Coronary artery (tissue), 2 donors: Measurements from ENCODE around the gene S100A5.
A peak's percentile ranks its signal among the peaks of the same experiment; 100 is the strongest.
"Not testable (repeated sequence)": the region's sequence is repeated elsewhere in the genome, so short reads cannot be mapped to it uniquely, and the experiment has no call there.

Experiments used
- DNase-seq: peaks from one replicate; pipeline ENCODE4 v3.0.0-alpha.2; 2017; ENCODE audit warnings: low spot score
- H3K27ac ChIP-seq, 2 donors: fragments of 200-600 bp; sonication (generic); one replicate each; pipeline ENCODE4 v1.5.1; 2016 to 2019
- H3K4me3 ChIP-seq: fragments of 200-600 bp; sonication (generic); 2 replicates; pipeline ENCODE4 v1.5.1; 2016; ENCODE audit warnings: mild to moderate bottlenecking, moderate library complexity
- CTCF ChIP-seq: fragments of 200-600 bp; sonication (generic); IDR thresholded peaks from one replicate; pipeline ENCODE4 v1.5.1; 2019; ENCODE audit warnings: antibody characterized with exemption

The S100A5 gene

GRCh38 chr1:153527683-153528040 lies 13.1 kb downstream of the S100A5 start:
- H3K4me3 ChIP-seq, result no peak overlapping the region
- no peak overlapping the region for H3K27ac ChIP-seq
- no peak for TF ChIP-seq CTCF
- DNase-seq, result no peak

- Histone ChIP-seq H3K4me3 (no peak overlapping the region), H3K27ac (no peak overlapping the region)
- no peak for DNase-seq
- no peak for TF ChIP-seq CTCF
Measured at GRCh38 chr1:153527023-153527682, 13.6 kb downstream of the S100A5 start.

DNA sequence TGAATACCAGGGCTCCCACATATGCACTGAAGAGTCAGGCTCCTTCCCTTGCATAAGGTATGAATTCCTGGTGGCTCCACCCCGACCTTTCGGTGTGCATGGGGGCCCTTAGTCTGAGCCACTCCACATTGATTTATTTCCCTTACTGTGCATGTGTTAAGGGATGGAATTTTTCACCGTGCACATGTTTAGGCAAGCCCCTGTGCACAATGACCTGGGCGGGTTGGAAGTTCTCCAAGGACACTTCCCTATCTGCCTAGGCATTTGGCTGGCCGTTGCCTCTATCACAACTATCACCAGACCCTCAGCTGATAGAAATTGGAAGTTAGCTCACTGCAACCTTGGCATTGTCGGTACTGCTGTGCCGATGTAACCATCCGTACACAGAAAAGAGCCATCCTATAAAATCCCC lies 14.6 kb downstream of the S100A5 start:
- H3K27ac ChIP-seq, result no peak overlapping the region
- no peak for TF ChIP-seq CTCF
- no peak for DNase-seq
- no peak overlapping the region for H3K4me3 ChIP-seq

GRCh38 chr1:153525088-153525728 lies 15.5 kb downstream of the S100A5 start:
- H3K27ac ChIP-seq, result peak overlapping the region in 1 of 2 donors; percentile 36
- no peak for DNase-seq
- no peak overlapping the region for H3K4me3 ChIP-seq
- TF ChIP-seq CTCF, result no peak

GRCh38 chr1:153522353-153523048 lies 18.2 kb downstream of the S100A5 start:
- not testable (repeated sequence) for H3K27ac ChIP-seq, H3K4me3 ChIP-seq
- DNase-seq, result peak; percentile 1

GRCh38 chr1:153521808-153522207 lies 18.9 kb downstream of the S100A5 start:
- not testable (repeated sequence) for H3K4me3 ChIP-seq, H3K27ac ChIP-seq
- DNase-seq, result peak; percentile 2

DNA sequence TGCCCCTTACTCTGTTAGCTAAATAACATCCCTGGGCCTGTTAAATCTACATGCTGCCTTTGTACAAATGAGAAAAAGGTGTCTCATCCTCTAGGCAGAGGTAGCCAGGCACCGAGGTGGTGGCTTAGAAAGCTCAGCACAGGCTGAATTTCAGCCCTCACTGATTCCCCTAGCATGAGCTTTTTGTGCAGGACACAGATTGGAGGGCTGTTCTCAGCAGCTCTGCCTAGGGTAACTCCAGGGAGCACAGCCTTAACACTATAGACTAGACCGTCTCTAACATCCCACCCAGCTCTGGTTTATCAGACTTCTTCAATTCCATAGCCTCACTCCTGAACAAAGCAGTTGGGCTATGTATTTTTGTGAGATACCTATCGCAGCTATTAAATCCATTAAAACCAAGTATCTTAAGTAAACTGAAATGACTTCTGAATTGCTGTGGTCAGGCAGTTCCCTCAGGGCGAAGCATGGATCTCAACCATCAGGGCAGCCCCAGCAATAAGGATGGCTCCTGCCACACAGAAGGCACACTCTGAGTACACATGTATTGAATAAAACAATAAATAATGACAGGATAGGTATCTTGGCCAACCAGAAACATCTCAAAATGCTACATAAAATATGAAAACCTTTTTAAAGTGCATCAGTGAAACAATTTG lies 19.8 kb downstream of the S100A5 start:
- Histone ChIP-seq H3K4me3 (no peak overlapping the region), H3K27ac (no peak overlapping the region)
- TF ChIP-seq CTCF, result no peak
- DNase-seq, result no peak

DNA sequence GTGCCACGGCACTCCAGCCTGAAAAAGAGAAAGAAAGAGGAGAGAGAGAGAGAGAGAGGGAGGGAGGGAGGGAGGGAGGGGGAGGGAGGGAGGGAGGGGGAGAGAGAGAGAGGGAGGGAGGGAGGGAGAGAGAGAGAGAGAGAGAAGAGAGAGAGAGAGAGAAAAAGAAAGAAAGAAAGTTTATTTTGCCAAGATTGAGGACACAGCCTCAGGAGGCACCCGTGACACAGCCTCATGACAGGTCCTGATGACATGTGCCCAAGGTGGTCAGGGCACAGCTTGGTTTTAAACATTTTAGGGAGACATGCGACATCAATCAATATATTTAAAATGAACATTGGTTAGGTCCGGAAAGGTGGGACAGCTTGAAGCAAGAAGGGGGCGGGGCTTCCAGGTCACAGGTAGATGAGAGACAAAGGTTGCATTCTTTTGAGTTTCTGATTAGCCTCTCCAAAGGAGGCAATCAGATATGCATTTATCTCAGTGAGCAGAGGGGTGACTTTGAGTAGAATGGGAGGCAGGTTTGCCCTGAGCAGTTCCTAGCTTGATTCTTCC lies 20.5 kb downstream of the S100A5 start:
- H3K4me3 ChIP-seq, DNase-seq, H3K27ac ChIP-seq: not testable (repeated sequence)
